DOHH2 (cell line): ENCODE data around the gene WFDC1.

ENCODE experiments used
- H3F3A ChIP-seq: fragments of 200-600 bp; sonication (generic), shearing (Covaris generic); 2 replicates; pipeline ENCODE4 v1.6.0; 2016; ENCODE audit warnings: antibody characterized with exemption, mild to moderate bottlenecking; ENCODE audit not compliant: control insufficient read depth, insufficient read depth
- H3K27ac ChIP-seq: fragments of 200-600 bp; sonication (generic); 2 replicates; pipeline ENCODE4 v1.5.1; 2014; ENCODE audit warnings: low read depth, mild to moderate bottlenecking, low read length, moderate library complexity
- H3K27me3 ChIP-seq: fragments of 200-600 bp; sonication (generic); 2 replicates; pipeline ENCODE4 v1.6.1; 2014; ENCODE audit warnings: mild to moderate bottlenecking, low read length, mixed read lengths; ENCODE audit not compliant: control insufficient read depth
- H3K36me3 ChIP-seq: fragments of 200-600 bp; sonication (generic); 2 replicates; pipeline ENCODE4 v1.6.1; 2014; ENCODE audit warnings: mild to moderate bottlenecking, low read length, moderate library complexity, mixed read lengths; ENCODE audit not compliant: control insufficient read depth
- H3K4me1 ChIP-seq: fragments of 200-600 bp; sonication (generic); 2 replicates; pipeline ENCODE4 v1.6.1; 2014; ENCODE audit warnings: mild to moderate bottlenecking, low read length, mixed read lengths; ENCODE audit not compliant: control insufficient read depth
- H3K4me2 ChIP-seq: fragments of 200-600 bp; sonication (generic); 2 replicates; pipeline ENCODE4 v1.6.0; 2014; ENCODE audit warnings: mild to moderate bottlenecking, low read length, moderate library complexity
- H3K4me3 ChIP-seq: fragments of 200-600 bp; sonication (generic); 2 replicates; pipeline ENCODE4 v1.5.1; 2014; ENCODE audit warnings: mild to moderate bottlenecking, low read length, mixed read lengths
- H3K79me2 ChIP-seq: fragments of 200-600 bp; sonication (generic); 2 replicates; pipeline ENCODE4 v1.6.1; 2014; ENCODE audit warnings: mild to moderate bottlenecking, low read length, mixed read lengths; ENCODE audit not compliant: control insufficient read depth
- H3K9me2 ChIP-seq: fragments of 200-600 bp; sonication (generic); replicated peaks from 2 replicates; pipeline ENCODE4 v1.6.1; 2014; ENCODE audit warnings: mild to moderate bottlenecking, low read length, mixed read lengths; ENCODE audit not compliant: control insufficient read depth
- H3K9me3 ChIP-seq: fragments of 200-600 bp; sonication (generic); 2 replicates; pipeline ENCODE4 v1.6.1; 2014; ENCODE audit warnings: antibody characterized with exemption, low read length, mixed read lengths; ENCODE audit not compliant: control insufficient read depth, insufficient read depth
- H4K20me1 ChIP-seq: fragments of 200-600 bp; sonication (generic); 2 replicates; pipeline ENCODE4 v1.6.0; 2014; ENCODE audit warnings: low read depth, mild to moderate bottlenecking, antibody characterized with exemption, low read length, moderate library complexity; ENCODE audit not compliant: control insufficient read depth, insufficient read depth
- EZH2phosphoT487 ChIP-seq: fragments of 200-600 bp; sonication (generic); IDR thresholded peaks from 2 replicates; pipeline ENCODE4 v1.6.1; 2017; ENCODE audit warnings: borderline replicate concordance, mild to moderate bottlenecking, antibody characterized with exemption, low read length, moderate library complexity, mixed read lengths
- TF ChIP-seq, protein P1 (sequence below): fragments of 200-600 bp; sonication (generic); IDR thresholded peaks from one replicate; pipeline ENCODE4 v1.5.1; 2014; ENCODE audit warnings: antibody characterized with exemption, mild to moderate bottlenecking, low read depth, low read length; ENCODE audit not compliant: poor library complexity, severe bottlenecking

The WFDC1 gene

GRCh38 chr16:84247331-84247730, 47.3 kb upstream of the WFDC1 start:
- Histone ChIP-seq H3F3A (no peaks in the 10 kb centered on the region), H3K79me2 (no peaks in the 10 kb centered on the region), H4K20me1 (no peaks in the 10 kb centered on the region), H3K4me3 (no peak overlapping the region), H3K9me3 (no peaks in the 10 kb centered on the region), H3K4me1 (no peaks in the 10 kb centered on the region), H3K27me3 (no peaks in the 10 kb centered on the region), H3K9me2 (no peaks in the 10 kb centered on the region), H3K36me3 (no peaks in the 10 kb centered on the region), H3K27ac (no peak overlapping the region), H3K4me2 (no peak overlapping the region)
- TF ChIP-seq, protein P1, sequence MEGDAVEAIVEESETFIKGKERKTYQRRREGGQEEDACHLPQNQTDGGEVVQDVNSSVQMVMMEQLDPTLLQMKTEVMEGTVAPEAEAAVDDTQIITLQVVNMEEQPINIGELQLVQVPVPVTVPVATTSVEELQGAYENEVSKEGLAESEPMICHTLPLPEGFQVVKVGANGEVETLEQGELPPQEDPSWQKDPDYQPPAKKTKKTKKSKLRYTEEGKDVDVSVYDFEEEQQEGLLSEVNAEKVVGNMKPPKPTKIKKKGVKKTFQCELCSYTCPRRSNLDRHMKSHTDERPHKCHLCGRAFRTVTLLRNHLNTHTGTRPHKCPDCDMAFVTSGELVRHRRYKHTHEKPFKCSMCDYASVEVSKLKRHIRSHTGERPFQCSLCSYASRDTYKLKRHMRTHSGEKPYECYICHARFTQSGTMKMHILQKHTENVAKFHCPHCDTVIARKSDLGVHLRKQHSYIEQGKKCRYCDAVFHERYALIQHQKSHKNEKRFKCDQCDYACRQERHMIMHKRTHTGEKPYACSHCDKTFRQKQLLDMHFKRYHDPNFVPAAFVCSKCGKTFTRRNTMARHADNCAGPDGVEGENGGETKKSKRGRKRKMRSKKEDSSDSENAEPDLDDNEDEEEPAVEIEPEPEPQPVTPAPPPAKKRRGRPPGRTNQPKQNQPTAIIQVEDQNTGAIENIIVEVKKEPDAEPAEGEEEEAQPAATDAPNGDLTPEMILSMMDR, result no peak

DNA sequence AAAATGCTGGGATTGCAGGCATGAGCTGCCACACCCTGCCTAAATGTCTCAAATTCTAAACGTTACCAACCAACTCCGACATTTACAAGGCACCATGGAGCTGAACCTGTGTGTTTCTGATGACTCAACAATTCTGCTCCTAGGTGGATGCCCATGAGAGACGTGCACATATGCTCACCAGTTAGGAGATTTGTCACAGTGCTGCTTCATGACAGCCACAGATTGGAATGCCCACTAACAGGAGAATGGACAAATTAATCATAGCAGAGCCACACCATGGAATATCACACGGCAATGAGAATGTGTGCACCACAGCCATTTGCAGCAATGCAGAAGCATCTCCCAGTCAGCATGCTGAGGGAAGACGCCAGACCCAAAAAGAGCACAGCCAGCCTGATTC, 46.8 kb upstream of the WFDC1 start:
- H4K20me1 ChIP-seq, result no peaks in the 10 kb centered on the region
- peaks cover under 1% of the 10 kb centered on the region for H3K4me1 ChIP-seq
- no peak overlapping the region for H3K4me3 ChIP-seq
- no peak overlapping the region for H3K4me2 ChIP-seq
- no peak overlapping the region for H3K27ac ChIP-seq
- H3K27me3 ChIP-seq, result no peaks in the 10 kb centered on the region
- no peaks in the 10 kb centered on the region for H3K36me3 ChIP-seq
- no peaks in the 10 kb centered on the region for H3K79me2 ChIP-seq
- no peaks in the 10 kb centered on the region for H3K9me3 ChIP-seq
- H3F3A ChIP-seq, result no peaks in the 10 kb centered on the region
- H3K9me2 ChIP-seq, result no peaks in the 10 kb centered on the region
- TF ChIP-seq, protein P1, result no peak
- TF ChIP-seq EZH2phosphoT487, result no peak

GRCh38 chr16:84252184-84252583, 42.5 kb upstream of the WFDC1 start:
- no peaks in the 10 kb centered on the region for H4K20me1 ChIP-seq
- H3F3A ChIP-seq, result no peaks in the 10 kb centered on the region
- no peaks in the 10 kb centered on the region for H3K9me2 ChIP-seq
- no peaks in the 10 kb centered on the region for H3K9me3 ChIP-seq
- H3K36me3 ChIP-seq, result no peaks in the 10 kb centered on the region
- no peak overlapping the region for H3K4me3 ChIP-seq
- no peaks in the 10 kb centered on the region for H3K79me2 ChIP-seq
- H3K27me3 ChIP-seq, result peaks cover 3% of the 10 kb centered on the region; the same call in 1 of the 2 replicates
- H3K27ac ChIP-seq, result no peak overlapping the region
- no peak overlapping the region for H3K4me2 ChIP-seq
- TF ChIP-seq EZH2phosphoT487, result no peak
- TF ChIP-seq, protein P1, result no peak
- peaks cover 25% of the 10 kb centered on the region for H3K4me1 ChIP-seq

- Histone ChIP-seq H3K36me3 (no peaks in the 10 kb centered on the region), H3K4me3 (no peak overlapping the region), H4K20me1 (no peaks in the 10 kb centered on the region), H3K4me2 (no peak overlapping the region), H3K4me1 (peaks cover 25% of the 10 kb centered on the region), H3F3A (no peaks in the 10 kb centered on the region), H3K9me2 (no peaks in the 10 kb centered on the region), H3K27ac (no peak overlapping the region), H3K27me3 (peaks cover 3% of the 10 kb centered on the region; the same call in 1 of the 2 replicates), H3K9me3 (no peaks in the 10 kb centered on the region), H3K79me2 (no peaks in the 10 kb centered on the region)
- TF ChIP-seq, protein P1, result no peak
- no peak for TF ChIP-seq EZH2phosphoT487
Observed at GRCh38 chr16:84253173-84253572, 41.5 kb upstream of the WFDC1 start.
